KMS-11 (cell line): ENCODE measurements around the gene VPS11.

Experiments
- H2AFZ ChIP-seq: fragments of 200-600 bp; sonication (generic); 2 replicates; pipeline ENCODE4 v1.6.1; 2016; ENCODE audit warnings: antibody characterized with exemption, mixed run types, low read depth
- H3K27ac ChIP-seq: fragments of 200-600 bp; sonication (generic); 2 replicates; pipeline ENCODE4 v1.6.1; 2016; ENCODE audit warnings: mild to moderate bottlenecking, mixed run types
- H3K27me3 ChIP-seq: fragments of 200-600 bp; sonication (generic); 2 replicates; pipeline ENCODE4 v1.6.1; 2017; ENCODE audit warnings: mild to moderate bottlenecking, low read depth, mixed run types, moderate library complexity; ENCODE audit not compliant: insufficient read depth
- H3K36me3 ChIP-seq: fragments of 200-600 bp; sonication (generic); 2 replicates; pipeline ENCODE4 v1.6.1; 2017; ENCODE audit warnings: mild to moderate bottlenecking, mixed run types; ENCODE audit not compliant: insufficient read depth
- H3K4me1 ChIP-seq: fragments of 200-600 bp; sonication (generic); 2 replicates; pipeline ENCODE4 v1.6.1; 2016; ENCODE audit warnings: mild to moderate bottlenecking, low read depth, mixed run types; ENCODE audit not compliant: poor library complexity, severe bottlenecking
- H3K4me2 ChIP-seq: fragments of 200-600 bp; sonication (generic); 2 replicates; pipeline ENCODE4 v1.7.0; 2016; ENCODE audit warnings: mild to moderate bottlenecking, mixed run types
- H3K4me3 ChIP-seq: fragments of 200-600 bp; sonication (generic); IDR thresholded peaks from 2 replicates; pipeline ENCODE4 v1.6.1; 2017; ENCODE audit warnings: low read depth, low read length, mixed read lengths; ENCODE audit not compliant: insufficient read depth
- H3K79me2 ChIP-seq: fragments of 200-600 bp; sonication (generic); 2 replicates; pipeline ENCODE4 v1.6.1; 2016; ENCODE audit warnings: low read depth, mixed run types; ENCODE audit not compliant: insufficient read depth
- H3K9ac ChIP-seq: fragments of 200-600 bp; sonication (generic); 2 replicates; pipeline ENCODE4 v1.6.1; 2016; ENCODE audit warnings: mild to moderate bottlenecking, mixed run types
- H4K20me1 ChIP-seq: fragments of 200-600 bp; sonication (generic); 2 replicates; pipeline ENCODE4 v1.6.1; 2016; ENCODE audit warnings: mild to moderate bottlenecking, mixed run types; ENCODE audit not compliant: insufficient read depth
- CTCF ChIP-seq: fragments of 200-600 bp; sonication (generic); conservative IDR thresholded peaks from 2 replicates; pipeline ENCODE4 v1.6.1; 2017; ENCODE audit warnings: low read depth, mild to moderate bottlenecking, antibody characterized with exemption, low read length, moderate library complexity, mixed read lengths

Gene VPS11

GRCh38 chr11:119025978-119026766 lies 41.4 kb upstream of the VPS11 start:
- Histone ChIP-seq H2AFZ (no peak overlapping the region), H3K4me3 (no peak overlapping the region), H3K79me2 (peaks cover 48% of the 10 kb centered on the region), H3K27me3 (no peaks in the 10 kb centered on the region), H3K4me2 (no peak overlapping the region; the same call in 1 of the 2 replicates), H3K4me1 (peaks cover 70% of the 10 kb centered on the region), H4K20me1 (no peaks in the 10 kb centered on the region), H3K36me3 (no peaks in the 10 kb centered on the region; the same call in 1 of the 2 replicates), H3K9ac (no peak overlapping the region), H3K27ac (no peak overlapping the region; the same call in 1 of the 2 replicates)
- TF ChIP-seq CTCF = no peak

- no peak overlapping the region for H3K9ac ChIP-seq
- no peak overlapping the region for H3K4me3 ChIP-seq
- peaks cover 40% of the 10 kb centered on the region for H3K79me2 ChIP-seq
- no peak overlapping the region for H2AFZ ChIP-seq
- no peaks in the 10 kb centered on the region; the same call in 1 of the 2 replicates for H3K36me3 ChIP-seq
- no peak for TF ChIP-seq CTCF
- 0 out of 2 replicates have a peak overlapping the region, but pooled peaks have one; percentile 96 for H3K4me2 ChIP-seq
- peaks cover 62% of the 10 kb centered on the region for H3K4me1 ChIP-seq
- H3K27me3 ChIP-seq = no peaks in the 10 kb centered on the region
- no peaks in the 10 kb centered on the region for H4K20me1 ChIP-seq
- no peak overlapping the region for H3K27ac ChIP-seq
Measured at GRCh38 chr11:119026970-119027369, 40.6 kb upstream of the VPS11 start.

DNA sequence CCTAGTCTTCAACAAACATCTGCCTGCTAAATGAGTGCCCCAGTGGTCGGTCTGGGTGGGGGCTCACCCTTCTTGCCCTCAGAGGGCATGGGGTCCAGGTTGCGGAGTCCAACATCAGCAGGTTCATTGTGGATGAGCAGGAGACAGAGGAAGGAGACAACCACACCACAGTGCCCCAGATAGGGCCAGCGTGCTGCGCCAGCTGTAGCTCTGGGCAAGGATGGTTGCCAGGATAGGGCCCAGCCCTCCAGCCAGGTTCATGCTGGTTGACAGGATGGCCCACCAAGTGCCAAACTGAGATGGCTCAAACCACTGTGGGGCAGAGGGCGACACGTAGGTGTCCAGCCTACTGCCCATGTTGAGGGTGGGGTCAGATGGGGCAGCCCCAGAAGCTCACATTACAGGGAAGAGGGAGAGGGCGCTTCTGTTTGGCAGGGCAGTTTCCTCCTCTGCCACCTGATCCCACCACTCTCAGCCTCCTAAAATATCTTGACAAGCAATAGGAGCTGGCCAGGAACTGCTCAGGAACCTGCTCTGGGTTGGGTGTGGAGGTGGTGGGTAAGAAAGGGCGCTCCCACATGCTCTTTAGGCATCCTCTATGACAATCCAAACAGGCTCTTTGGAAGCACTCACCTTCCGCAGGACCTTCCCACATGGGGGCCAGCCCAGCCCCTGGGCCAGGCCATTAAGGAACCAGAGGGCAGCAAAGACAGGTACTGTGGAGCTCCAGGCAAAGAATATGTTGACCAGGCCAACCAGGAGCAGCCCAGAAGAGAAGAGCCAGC lies 39.9 kb upstream of the VPS11 start:
- TF ChIP-seq CTCF = no peak
- Histone ChIP-seq H3K4me3 (no peak overlapping the region), H2AFZ (no peak overlapping the region), H3K27ac (peak overlapping the region; percentile 71; the same call in 1 of the 2 replicates), H3K27me3 (no peaks in the 10 kb centered on the region), H3K79me2 (peaks cover 36% of the 10 kb centered on the region), H3K4me1 (peaks cover 58% of the 10 kb centered on the region), H3K36me3 (no peaks in the 10 kb centered on the region; the same call in 1 of the 2 replicates), H3K9ac (no peak overlapping the region; the same call in 1 of the 2 replicates), H4K20me1 (no peaks in the 10 kb centered on the region), H3K4me2 (peak overlapping the region; percentile 96)

DNA sequence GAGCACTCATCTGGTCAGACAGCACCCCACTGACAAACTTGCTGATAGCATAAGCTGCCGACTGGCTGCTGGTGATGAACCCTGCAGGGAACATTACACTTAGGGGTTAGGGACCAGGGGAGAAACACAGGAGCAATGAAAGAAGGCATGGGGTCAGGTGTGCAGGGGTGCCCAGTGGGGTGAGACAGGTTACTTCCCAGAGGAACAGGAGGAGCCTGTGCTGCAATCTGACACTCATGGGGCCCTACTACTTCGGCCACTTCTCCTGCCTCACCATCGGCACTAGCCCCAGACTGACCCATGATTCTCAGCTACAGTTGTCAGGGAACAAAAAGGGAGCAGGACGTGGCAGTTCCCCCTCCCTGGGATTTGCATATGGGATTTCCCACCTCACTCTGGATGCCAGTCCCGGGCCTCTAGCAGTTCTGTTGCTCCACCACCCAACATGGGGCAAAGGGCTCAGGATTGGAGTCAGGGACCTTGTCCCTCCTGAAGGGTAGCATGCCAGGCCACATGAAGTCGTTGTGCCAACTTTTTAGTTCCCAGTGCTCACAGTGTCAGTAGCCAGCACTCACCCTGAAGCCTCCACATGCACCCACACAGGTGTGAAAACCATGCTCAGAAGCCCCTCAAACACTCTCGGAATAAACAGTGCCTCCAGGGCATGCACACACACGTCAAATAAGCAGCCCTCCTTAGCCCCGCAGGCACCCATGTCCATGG lies 39.1 kb upstream of the VPS11 start:
- Histone ChIP-seq H3K27ac (peak overlapping the region; percentile 71), H2AFZ (no peak overlapping the region), H3K4me3 (no peak overlapping the region), H3K4me1 (peaks cover 51% of the 10 kb centered on the region), H3K4me2 (peak overlapping the region; percentile 96), H3K79me2 (peaks cover 36% of the 10 kb centered on the region), H4K20me1 (no peaks in the 10 kb centered on the region), H3K36me3 (no peaks in the 10 kb centered on the region; the same call in 1 of the 2 replicates), H3K9ac (peak overlapping the region; percentile 73; the same call in 1 of the 2 replicates), H3K27me3 (no peaks in the 10 kb centered on the region)
- no peak for TF ChIP-seq CTCF
